Hematopoietic multipotent progenitor cell treated with erythropoietin and hydrocortisone succinate and interleukin-3 and kit ligand, for 4 days (in vitro differentiated cells): Measurements from ENCODE around the gene EMC9.

Source experiments
- DNase-seq: peaks from one replicate; pipeline ENCODE4 v3.0.0-alpha.2; 2015

The EMC9 gene

GRCh38 chr14:24146978-24147760 lies 5.8 kb upstream of the EMC9 start, which contains the start of gene RNF31:
Gene RNF31 (plus strand): TSS chr14:24147498. CDS start chr14:24147699, 201 bp downstream.
- DNase-seq = peak; percentile 100

GRCh38 chr14:24146453-24146977 lies 5.1 kb upstream of the EMC9 start, which contains the start of gene PSME2:
Gene PSME2 (minus strand): TSS chr14:24146610. CDS start chr14:24146581, 29 bp downstream.
- peak; percentile 99 for DNase-seq

- DNase-seq = peak; percentile 13
Measured at GRCh38 chr14:24145690-24146452, 4.5 kb upstream of the EMC9 start.

GRCh38 chr14:24145219-24145618 lies 3.8 kb upstream of the EMC9 start:
- no peak for DNase-seq

DNA sequence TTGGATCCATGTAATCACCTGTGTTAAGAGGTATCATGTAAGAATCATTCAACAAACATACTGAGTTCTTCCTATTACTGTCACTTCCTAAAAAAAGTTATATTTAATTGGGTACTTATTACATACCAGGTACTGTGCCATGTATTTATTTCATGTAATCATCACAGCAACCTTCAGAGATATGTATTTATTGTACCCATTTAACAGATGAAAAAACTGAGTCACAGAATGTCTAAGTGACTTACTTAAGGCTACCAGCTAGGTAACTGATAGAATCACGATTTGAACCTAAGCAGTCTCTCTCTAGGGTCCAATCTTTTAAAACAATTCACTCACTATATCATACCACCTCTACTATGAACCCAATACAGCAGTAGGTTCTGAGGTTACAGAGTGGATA lies 3.1 kb upstream of the EMC9 start:
- no peak for DNase-seq

GRCh38 chr14:24143511-24143910 lies 2.1 kb upstream of the EMC9 start:
- DNase-seq = no peak

GRCh38 chr14:24139272-24139934 lies 2.0 kb downstream of the EMC9 start:
- DNase-seq = peak; percentile 30

DNA sequence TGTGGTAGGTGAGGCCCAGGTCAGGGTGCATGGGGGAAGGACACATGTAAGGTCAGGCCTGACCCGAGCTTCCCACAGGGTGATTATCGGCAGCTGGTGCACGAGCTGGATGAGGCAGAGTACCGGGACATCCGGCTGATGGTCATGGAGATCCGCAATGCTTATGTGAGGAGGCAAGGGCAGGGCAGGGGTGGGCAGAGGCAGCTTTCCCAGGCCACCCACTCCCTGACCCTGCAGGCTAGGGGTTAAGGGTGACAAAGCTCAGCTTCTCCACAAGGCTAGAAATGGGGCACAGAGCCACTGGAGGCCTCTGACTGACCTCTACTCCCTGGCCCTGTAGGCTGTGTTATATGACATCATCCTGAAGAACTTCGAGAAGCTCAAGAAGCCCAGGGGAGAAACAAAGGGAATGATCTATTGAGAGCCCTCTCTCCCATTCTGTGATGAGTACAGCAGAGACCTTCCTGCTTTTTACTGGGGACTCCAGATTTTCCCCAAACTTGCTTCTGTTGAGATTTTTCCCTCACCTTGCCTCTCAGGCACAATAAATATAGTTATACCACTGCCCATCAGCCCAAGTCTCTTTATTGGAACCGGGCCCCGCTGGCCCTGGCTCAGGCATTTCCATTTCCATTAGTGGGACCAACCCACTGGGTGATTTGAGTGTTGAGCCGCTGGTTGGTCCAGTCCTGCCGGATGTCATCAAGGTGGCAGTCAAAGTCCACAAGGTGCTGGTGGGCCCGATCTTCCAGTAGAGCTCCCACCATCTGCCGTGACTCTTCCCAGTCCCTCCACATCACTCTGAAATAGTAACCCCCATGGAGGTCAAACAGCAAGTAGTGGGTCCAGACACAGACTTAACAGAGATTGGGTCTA lies 2.8 kb downstream of the EMC9 start:
- no peak for DNase-seq

DNA sequence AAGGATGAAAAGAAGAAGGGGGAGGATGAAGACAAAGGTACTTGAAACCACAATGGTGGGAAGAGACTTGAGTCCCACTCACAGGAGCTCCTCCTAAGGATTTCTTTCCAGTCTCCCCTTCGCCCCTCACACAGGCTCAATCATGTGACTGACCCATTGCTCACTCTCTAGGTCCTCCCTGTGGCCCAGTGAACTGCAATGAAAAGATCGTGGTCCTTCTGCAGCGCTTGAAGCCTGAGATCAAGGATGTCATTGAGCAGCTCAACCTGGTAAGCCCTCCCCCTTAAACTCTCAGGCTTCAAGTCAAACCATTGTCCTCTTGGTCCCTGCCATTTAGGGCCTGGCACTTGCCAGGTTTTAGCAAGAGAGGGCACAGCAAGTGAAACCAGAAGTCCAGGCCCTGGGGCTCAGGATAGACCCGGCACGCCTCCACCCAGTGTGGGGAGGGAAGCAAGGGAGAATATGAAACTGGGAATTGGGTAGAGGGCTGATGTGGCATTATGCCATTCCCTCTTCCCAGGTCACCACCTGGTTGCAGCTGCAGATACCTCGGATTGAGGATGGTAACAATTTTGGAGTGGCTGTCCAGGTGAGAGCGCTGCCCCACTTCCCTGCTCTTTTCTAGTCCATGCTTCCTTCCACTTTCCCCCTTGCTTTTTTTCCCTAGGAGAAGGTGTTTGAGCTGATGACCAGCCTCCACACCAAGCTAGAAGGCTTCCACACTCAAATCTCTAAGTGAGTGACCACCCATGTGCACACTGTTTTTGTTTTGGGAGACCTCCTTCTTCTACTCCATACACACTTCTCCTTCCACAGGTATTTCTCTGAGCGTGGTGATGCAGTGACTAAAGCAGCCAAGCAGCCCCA lies 3.6 kb downstream of the EMC9 start:
- DNase-seq = no peak

DNA sequence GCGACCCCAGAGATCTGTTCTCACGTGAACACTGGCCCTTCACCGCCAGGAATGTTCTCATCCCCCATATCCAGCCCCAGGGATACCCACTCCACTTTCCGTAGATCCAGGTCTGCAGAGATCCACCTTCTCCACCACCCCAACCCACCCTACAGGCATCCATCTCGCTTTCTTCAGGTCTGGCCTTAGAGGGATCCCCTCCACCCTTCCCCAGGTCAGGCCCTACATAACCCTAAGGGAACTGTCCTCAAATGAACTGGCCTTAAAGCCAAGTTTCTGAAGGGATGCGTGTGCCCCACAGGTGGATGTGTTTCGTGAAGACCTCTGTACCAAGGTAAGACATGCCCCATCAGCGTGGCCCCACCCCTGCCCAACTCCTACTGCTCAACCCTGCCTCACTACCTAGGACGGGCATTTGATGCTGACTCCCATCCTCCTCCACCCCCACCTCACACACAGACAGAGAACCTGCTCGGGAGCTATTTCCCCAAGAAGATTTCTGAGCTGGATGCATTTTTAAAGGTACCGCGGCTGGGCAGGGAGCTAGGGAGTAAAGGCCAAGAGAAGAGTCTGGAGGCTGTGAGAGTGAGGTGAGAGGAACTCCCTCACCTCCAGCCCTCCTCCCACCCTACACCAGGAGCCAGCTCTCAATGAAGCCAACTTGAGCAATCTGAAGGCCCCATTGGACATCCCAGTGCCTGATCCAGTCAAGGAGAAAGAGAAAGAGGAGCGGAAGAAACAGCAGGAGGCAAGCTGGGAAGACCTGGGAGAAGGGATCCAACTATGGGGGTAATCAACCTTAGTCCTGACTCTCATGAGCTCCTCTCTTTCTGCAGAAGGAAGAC lies 4.5 kb downstream of the EMC9 start:
- peak; percentile 11 for DNase-seq

GRCh38 chr14:24135834-24136683 lies 5.3 kb downstream of the EMC9 start, which contains the start of gene PSME1:
Gene PSME1 (plus strand): TSS chr14:24136194. CDS start chr14:24136263, 69 bp downstream.
- DNase-seq = peak; percentile 96

DNA sequence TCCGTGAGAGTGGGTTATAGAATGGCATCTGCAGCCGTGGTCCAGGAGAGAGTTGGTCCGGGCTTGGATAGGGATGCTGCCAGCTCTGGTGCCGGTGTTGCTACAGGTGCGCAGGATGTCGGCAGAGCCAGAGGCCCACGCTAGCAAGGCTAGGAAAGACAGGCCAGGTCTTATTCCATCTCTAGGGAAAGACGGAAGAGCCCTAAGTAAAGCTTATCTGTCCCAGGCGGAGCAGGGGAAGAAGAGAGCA lies 5.9 kb downstream of the EMC9 start:
- DNase-seq = no peak

- peak; percentile 46 for DNase-seq
Measured at GRCh38 chr14:24133735-24134134, 7.7 kb downstream of the EMC9 start.

GRCh38 chr14:24132976-24133375 lies 8.4 kb downstream of the EMC9 start:
- DNase-seq = no peak

DNA sequence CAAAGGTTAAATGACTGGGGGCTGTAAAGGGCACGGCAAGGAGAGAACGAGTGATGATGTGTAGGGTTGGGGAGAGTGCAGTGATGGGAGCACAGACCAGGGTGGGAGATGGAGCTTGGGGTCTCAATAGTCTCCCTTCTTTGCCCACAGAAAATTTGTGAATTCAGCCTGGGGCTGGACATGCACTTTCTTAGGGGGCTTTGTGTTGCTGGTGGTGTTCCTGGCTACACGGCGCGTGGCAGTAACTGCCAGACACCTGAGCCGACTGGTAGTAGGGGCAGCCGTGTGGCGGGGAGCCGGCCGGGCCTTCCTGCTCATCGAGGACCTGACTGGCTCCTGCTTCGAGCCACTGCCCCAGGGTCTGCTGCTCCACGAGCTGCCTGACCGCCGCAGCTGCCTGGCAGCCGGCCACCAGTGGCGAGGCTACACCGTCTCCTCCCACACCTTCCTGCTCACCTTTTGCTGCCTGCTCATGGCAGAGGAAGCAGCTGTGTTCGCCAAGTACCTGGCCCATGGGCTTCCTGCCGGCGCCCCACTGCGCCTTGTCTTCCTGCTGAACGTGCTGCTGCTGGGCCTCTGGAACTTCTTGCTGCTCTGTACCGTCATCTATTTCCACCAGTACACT lies 9.2 kb downstream of the EMC9 start:
- DNase-seq = no peak

- no peak for DNase-seq
Measured at GRCh38 chr14:24131549-24131966, 9.8 kb downstream of the EMC9 start.

DNA sequence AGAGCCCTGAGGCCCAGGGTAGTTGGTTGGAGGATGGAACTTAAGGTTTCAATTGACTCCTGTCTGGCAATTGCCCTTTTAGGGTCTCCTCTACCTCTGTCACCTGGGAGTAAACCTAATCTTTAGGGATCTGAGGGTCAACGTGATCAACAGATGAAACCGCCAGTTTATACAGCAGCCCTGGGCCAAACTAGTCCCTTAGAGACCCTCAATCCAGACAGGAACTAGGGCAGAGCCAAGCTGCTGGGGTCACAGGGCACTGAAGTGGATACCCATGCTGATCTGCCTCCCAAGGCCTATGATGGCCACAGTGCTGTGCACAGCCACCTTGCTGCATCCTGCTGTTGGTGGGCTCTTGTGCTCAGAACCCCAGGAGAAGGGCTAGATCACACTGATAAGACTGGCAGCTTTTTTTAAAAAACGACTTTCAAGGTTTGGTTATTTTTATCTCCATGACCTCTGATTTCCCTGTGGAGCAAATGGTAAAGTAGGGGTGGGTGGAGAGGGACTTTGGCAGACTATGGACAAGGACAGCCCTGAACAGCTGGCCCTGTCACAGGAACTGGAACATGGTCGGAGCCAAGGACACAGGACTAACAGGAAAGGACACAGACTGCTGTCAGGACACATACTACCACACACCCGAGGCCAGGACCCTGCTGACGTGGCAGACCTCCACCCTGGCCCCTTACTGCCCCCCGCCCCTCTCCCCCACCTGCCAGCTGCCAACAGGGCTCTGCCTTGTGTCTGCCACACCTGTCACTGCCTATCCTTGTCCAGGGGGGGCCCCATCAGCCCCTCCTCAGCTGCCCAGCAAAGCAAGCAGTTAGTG lies 10.5 kb downstream of the EMC9 start:
- DNase-seq = no peak

GRCh38 chr14:24130380-24130716 lies 11.0 kb downstream of the EMC9 start, which contains the start of gene FITM1:
Gene FITM1 (plus strand): TSS chr14:24130659. CDS start chr14:24131564, 905 bp downstream.
- no peak for DNase-seq
